ENCODE results near the gene SRP72.

- TF ChIP-seq GATA3 (IDR thresholded peaks at IDR 0.05; ENCODE audit: low read depth, low read length) (no peak), GATA2 (IDR thresholded peaks at IDR 0.05; ENCODE audit: low read depth, low read length) (no peak)
Observed at GRCh38 chr4:56552273-56552672, 84.9 kb downstream of the SRP72 start.

Data from SH-SY5Y (cell line).